GM19351 (cell line): ENCODE data around the gene GALE.
"Not testable (repeated sequence)": the region's sequence is repeated elsewhere in the genome, so short reads cannot be mapped to it uniquely, and the experiment has no call there.

Experiments used
- ATAC-seq: cut with Tn5 transposase; IDR thresholded peaks from one replicate; pipeline ENCODE4 v1.9.1; 2021; ENCODE audit warnings: mild to moderate bottlenecking, moderate library complexity; ENCODE audit not compliant: unreplicated experiment

The GALE gene

GRCh38 chr1:23800400-23801337, at the start of gene GALE:
GALE (minus strand) TSS chr1:23800754; CDS start chr1:23799007, 1,747 bp downstream.
- ATAC-seq, result peak; percentile 81

GRCh38 chr1:23848673-23849616, 48.4 kb upstream of the GALE start:
- ATAC-seq, result no peak

GRCh38 chr1:23847482-23848095, 47.0 kb upstream of the GALE start:
- ATAC-seq, result not testable (repeated sequence)

GRCh38 chr1:23845163-23845562, 44.6 kb upstream of the GALE start:
- no peak for ATAC-seq

- no peak for ATAC-seq
These were observed 43.1 kb upstream of the GALE start for GRCh38 chr1:23843644-23844043.

- peak; percentile 54 for ATAC-seq
These were observed 37.9 kb upstream of the GALE start for GRCh38 chr1:23838401-23838866.

GRCh38 chr1:23837908-23838307, 37.4 kb upstream of the GALE start:
- ATAC-seq, result no peak

- ATAC-seq, result no peak
These were observed 35.5 kb upstream of the GALE start for GRCh38 chr1:23836037-23836436.

GRCh38 chr1:23834156-23834555, 33.6 kb upstream of the GALE start:
- ATAC-seq, result not testable (repeated sequence)

GRCh38 chr1:23827717-23828116, 27.2 kb upstream of the GALE start:
- ATAC-seq, result no peak

- not testable (repeated sequence) for ATAC-seq
These were observed 26.0 kb upstream of the GALE start for GRCh38 chr1:23826590-23826989.

- ATAC-seq, result no peak
These were observed 25.4 kb upstream of the GALE start for GRCh38 chr1:23825762-23826522.

GRCh38 chr1:23825076-23825761, 24.7 kb upstream of the GALE start, which contains the start of gene HMGCL:
HMGCL (minus strand) TSS chr1:23825429; CDS start chr1:23825415, 14 bp downstream.
- peak; percentile 81 for ATAC-seq

GRCh38 chr1:23824711-23825075, 24.1 kb upstream of the GALE start:
- ATAC-seq, result no peak

GRCh38 chr1:23823767-23824166, 23.2 kb upstream of the GALE start:
- ATAC-seq, result no peak

- ATAC-seq, result no peak
These were observed 17.1 kb upstream of the GALE start for GRCh38 chr1:23817633-23818032.

- no peak for ATAC-seq
These were observed 16.4 kb upstream of the GALE start for GRCh38 chr1:23816906-23817305.

GRCh38 chr1:23816361-23816760, 15.8 kb upstream of the GALE start:
- no peak for ATAC-seq

- ATAC-seq, result no peak
These were observed 13.5 kb upstream of the GALE start for GRCh38 chr1:23814016-23814415.
